AG04449 (cell line): ENCODE data around the gene IL12RB1.

Source experiments
- CTCF ChIA-PET: fragments of 350-600 bp; formaldehyde crosslinking; extraction: SDS; loops from one replicate; lab custom pipeline; 2021; ENCODE audit warnings: antibody characterized with exemption; lab: Yijun Ruan, JAX
- POLR2A ChIA-PET: fragments of 400-600, 350-600 bp; formaldehyde crosslinking; extraction: SDS; loops from one replicate; lab custom pipeline; 2020; ENCODE audit warnings: antibody characterized with exemption, inconsistent platforms; lab: Yijun Ruan, JAX
- DNase-seq: peaks from one replicate; pipeline ENCODE4 v3.0.0-alpha.2; 2010; ENCODE audit warnings: low read depth, low spot score
- H3K4me3 ChIP-seq: 2 replicates; pipeline ENCODE4 v1.5.1; 2011; ENCODE audit warnings: low read depth, mild to moderate bottlenecking, control low read depth, low read length
- TF ChIP-seq, protein P1 (sequence below): IDR thresholded peaks from one replicate; pipeline ENCODE4 v1.5.1; 2011; ENCODE audit warnings: mild to moderate bottlenecking, moderate library complexity, low read length, control low read depth, inconsistent platforms; ENCODE audit not compliant: insufficient read depth; ENCODE audit errors: missing control alignments

The IL12RB1 gene

GRCh38 chr19:18102916-18103542, 16.3 kb upstream of the IL12RB1 start:
- CTCF ChIA-PET, result interaction anchor here (0.9 to 2.5 kb wide), 3 partner anchors 10 to 43 kb away, joined by 3 to 14 read pairs (median 4); no protein-coding TSS in a partner anchor
- POLR2A ChIA-PET, result no interaction called here
- no peak overlapping the region for H3K4me3 ChIP-seq
- DNase-seq, result no peak
- TF ChIP-seq, protein P1, sequence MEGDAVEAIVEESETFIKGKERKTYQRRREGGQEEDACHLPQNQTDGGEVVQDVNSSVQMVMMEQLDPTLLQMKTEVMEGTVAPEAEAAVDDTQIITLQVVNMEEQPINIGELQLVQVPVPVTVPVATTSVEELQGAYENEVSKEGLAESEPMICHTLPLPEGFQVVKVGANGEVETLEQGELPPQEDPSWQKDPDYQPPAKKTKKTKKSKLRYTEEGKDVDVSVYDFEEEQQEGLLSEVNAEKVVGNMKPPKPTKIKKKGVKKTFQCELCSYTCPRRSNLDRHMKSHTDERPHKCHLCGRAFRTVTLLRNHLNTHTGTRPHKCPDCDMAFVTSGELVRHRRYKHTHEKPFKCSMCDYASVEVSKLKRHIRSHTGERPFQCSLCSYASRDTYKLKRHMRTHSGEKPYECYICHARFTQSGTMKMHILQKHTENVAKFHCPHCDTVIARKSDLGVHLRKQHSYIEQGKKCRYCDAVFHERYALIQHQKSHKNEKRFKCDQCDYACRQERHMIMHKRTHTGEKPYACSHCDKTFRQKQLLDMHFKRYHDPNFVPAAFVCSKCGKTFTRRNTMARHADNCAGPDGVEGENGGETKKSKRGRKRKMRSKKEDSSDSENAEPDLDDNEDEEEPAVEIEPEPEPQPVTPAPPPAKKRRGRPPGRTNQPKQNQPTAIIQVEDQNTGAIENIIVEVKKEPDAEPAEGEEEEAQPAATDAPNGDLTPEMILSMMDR, result no peak

GRCh38 chr19:18101268-18101667, 14.5 kb upstream of the IL12RB1 start:
- ChIA-PET CTCF (interaction anchor here (1.2 kb wide), 1 partner anchor 12 kb away, joined by 3 read pairs; no protein-coding TSS in a partner anchor), POLR2A (no interaction called here)
- no peak overlapping the region for H3K4me3 ChIP-seq
- TF ChIP-seq, protein P1, result no peak
- DNase-seq, result no peak

GRCh38 chr19:18100710-18101109, 14.0 kb upstream of the IL12RB1 start:
- DNase-seq, result no peak
- TF ChIP-seq, protein P1, result no peak
- ChIA-PET CTCF (interaction anchor here (1.2 kb wide), 1 partner anchor 12 kb away, joined by 3 read pairs; no protein-coding TSS in a partner anchor), POLR2A (no interaction called here)
- no peak overlapping the region for H3K4me3 ChIP-seq

DNA sequence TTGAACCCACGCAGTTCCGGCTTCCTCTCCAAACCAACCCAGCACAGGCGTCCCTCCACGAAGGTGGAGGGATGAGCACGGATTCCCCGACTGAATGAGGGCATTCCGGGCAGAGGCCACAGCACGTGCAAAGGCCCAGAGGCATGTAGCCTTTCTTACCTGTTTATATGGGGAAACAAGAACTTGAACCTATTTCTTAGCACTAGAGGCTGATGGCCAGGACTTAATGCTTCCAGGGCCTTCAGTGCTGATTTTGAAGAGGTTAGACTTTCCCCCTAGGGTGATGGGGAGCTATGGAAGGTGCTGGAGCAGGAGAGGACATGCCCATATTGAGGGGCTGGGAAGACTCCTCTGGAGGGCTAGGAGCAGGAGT, 12.9 kb upstream of the IL12RB1 start:
- CTCF ChIA-PET, result interaction anchor here (2.5 kb wide), 1 partner anchor 12 kb away, joined by 11 read pairs; no protein-coding TSS in a partner anchor
- POLR2A ChIA-PET, result no interaction called here
- H3K4me3 ChIP-seq, result no peak overlapping the region
- TF ChIP-seq, protein P1, result no peak
- DNase-seq, result no peak

GRCh38 chr19:18098891-18099622, 12.3 kb upstream of the IL12RB1 start:
- CTCF ChIA-PET, result interaction anchor here (1.0 to 2.5 kb wide), 3 partner anchors 12 to 92 kb away, joined by 3 to 11 read pairs (median 7); no protein-coding TSS in a partner anchor
- DNase-seq, result no peak

More at GRCh38 chr19:18098891-18099622, 12.3 kb upstream of the IL12RB1 start:
- H3K4me3 ChIP-seq, result no peak overlapping the region
- POLR2A ChIA-PET, result no interaction called here
- TF ChIP-seq, protein P1, result no peak
